WERI-Rb-1 (cell line): ENCODE data around the gene TPM4.

Source experiments
- DNase-seq: peaks from one replicate; pipeline ENCODE4 v3.0.0-alpha.2; 2020
- H3K27ac ChIP-seq: fragments of 250-450 bp; sonication (Bioruptor Pico); 2 replicates; pipeline ENCODE4 v1.5.1; 2020; ENCODE audit warnings: mild to moderate bottlenecking, moderate library complexity
- H3K27me3 ChIP-seq: fragments of 250-450 bp; sonication (Bioruptor Pico); 2 replicates; pipeline ENCODE4 v1.5.1; 2021; ENCODE audit warnings: mild to moderate bottlenecking, low read depth, moderate library complexity; ENCODE audit not compliant: insufficient read depth, severe bottlenecking
- H3K36me3 ChIP-seq: fragments of 250-450 bp; sonication (Bioruptor Pico); 2 replicates; pipeline ENCODE4 v1.5.1; 2020; ENCODE audit warnings: mild to moderate bottlenecking, moderate library complexity
- H3K4me3 ChIP-seq: 2 replicates; pipeline ENCODE4 v1.5.1; 2011; ENCODE audit warnings: low read depth, mild to moderate bottlenecking, control low read depth, low read length
- H3K9me3 ChIP-seq: fragments of 250-450 bp; sonication (Bioruptor Pico); 2 replicates; pipeline ENCODE4 v1.5.1; 2021; ENCODE audit warnings: mild to moderate bottlenecking, moderate library complexity; ENCODE audit not compliant: severe bottlenecking
- TF ChIP-seq, protein P1 (sequence below): IDR thresholded peaks from 2 replicates; pipeline ENCODE4 v1.5.1; 2011; ENCODE audit warnings: low read depth, mild to moderate bottlenecking, control low read depth, inconsistent platforms, low read length

TPM4 gene

DNA sequence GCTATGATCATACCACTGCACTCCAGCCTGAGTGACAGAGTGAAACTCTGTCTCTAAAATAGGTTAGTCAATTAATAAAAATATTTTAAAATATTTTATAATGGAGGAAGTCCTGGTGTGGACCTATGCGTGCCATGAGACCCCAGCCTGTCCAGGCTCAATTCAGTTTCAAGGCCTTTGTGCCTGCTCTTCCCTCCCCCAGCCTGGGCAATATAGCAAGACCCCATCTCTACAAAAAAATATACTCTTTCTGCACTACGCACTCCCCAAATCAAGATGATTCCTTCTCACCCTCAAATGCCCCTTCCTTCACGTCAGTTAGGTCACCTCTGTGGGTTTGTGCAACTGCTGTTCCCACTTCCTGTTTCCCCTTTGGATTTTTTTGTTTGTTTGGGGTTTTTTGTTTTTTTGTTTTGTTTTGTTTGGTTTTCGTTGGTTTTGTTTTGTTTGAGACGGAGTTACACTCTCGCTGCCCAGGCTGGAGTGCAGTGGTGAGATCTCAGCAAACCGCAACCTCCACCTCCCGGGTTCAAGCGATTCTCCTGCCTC lies 65.8 kb downstream of the TPM4 start:
- Histone ChIP-seq H3K9me3 (no peaks in the 10 kb centered on the region), H3K4me3 (no peak overlapping the region), H3K27ac (no peak overlapping the region), H3K36me3 (no peaks in the 10 kb centered on the region), H3K27me3 (no peaks in the 10 kb centered on the region)
- DNase-seq: no peak
- TF ChIP-seq, protein P1, sequence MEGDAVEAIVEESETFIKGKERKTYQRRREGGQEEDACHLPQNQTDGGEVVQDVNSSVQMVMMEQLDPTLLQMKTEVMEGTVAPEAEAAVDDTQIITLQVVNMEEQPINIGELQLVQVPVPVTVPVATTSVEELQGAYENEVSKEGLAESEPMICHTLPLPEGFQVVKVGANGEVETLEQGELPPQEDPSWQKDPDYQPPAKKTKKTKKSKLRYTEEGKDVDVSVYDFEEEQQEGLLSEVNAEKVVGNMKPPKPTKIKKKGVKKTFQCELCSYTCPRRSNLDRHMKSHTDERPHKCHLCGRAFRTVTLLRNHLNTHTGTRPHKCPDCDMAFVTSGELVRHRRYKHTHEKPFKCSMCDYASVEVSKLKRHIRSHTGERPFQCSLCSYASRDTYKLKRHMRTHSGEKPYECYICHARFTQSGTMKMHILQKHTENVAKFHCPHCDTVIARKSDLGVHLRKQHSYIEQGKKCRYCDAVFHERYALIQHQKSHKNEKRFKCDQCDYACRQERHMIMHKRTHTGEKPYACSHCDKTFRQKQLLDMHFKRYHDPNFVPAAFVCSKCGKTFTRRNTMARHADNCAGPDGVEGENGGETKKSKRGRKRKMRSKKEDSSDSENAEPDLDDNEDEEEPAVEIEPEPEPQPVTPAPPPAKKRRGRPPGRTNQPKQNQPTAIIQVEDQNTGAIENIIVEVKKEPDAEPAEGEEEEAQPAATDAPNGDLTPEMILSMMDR: no peak

DNA sequence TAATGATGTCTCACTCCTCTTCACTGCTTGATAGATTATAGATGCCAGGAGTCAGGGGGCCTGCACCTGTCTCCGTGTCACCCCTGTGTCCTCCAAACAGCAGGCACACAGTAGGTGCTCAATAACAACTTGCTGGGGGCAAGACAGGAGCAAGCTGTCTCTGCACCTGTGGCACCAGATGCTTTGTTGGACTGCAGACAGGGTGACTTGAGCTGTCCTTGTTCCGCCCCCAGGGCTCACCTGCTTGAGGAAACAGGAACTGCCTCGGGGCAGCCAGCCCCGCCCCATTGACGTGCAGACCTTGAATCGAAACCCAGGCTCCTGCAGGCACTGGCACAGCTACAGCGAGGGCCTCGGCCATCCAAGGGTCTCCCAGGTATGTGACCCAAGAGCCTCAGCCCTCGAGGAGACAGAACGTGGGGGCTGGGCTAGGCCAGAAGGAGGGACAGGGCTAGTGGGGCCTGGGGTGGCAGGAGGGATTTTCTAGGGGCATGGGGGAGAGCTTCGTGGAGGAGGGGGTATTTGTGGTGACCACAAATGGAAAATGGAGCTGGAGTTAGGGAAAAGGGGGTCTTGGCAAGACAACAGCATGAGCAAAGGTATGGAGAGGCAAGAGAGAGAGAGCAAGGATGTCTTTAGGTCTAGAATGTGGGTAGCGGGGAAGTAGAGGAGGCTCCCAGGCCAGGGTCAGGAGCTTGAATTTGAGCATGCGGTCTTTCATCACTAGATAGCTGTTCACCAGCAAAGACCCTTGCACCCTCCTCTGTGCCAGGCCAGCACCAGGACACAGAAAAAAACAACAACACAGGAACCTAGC lies 67.3 kb downstream of the TPM4 start, which contains the start of gene HSH2D:
HSH2D (plus strand) TSS at position 287 of the 817 bp plus-strand sequence. CDS start 5,066 bp downstream, outside the sequence.
- Histone ChIP-seq H3K27me3 (no peaks in the 10 kb centered on the region), H3K9me3 (no peaks in the 10 kb centered on the region), H3K27ac (no peak within 1 kb of the TSS), H3K36me3 (no peaks in the 10 kb centered on the region), H3K4me3 (no peak within 1 kb of the TSS)
- no peak for DNase-seq
- TF ChIP-seq, protein P1: no peak

DNA sequence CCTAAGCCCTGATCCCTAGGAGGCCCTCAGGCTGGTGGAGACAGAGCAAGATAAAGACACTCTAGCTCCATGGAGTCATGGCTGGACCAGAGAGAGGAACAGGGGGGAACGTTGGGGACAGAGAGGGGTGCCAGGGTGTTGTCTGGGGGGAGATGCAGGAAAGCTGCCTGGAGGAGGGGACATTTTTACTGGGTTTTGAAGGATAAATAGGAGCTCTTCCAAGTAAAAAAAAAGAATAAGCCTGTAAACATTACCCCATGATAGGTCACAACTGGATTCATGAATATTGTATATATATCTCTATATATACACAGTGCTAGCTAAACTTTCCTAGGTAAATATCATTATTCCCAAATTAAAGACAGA lies 67.9 kb downstream of the TPM4 start:
- no peaks in the 10 kb centered on the region for H3K36me3 ChIP-seq
- H3K9me3 ChIP-seq: no peaks in the 10 kb centered on the region
- no peak overlapping the region for H3K4me3 ChIP-seq
- no peaks in the 10 kb centered on the region for H3K27me3 ChIP-seq
- TF ChIP-seq, protein P1: no peak
- H3K27ac ChIP-seq: no peak overlapping the region
- DNase-seq: no peak

DNA sequence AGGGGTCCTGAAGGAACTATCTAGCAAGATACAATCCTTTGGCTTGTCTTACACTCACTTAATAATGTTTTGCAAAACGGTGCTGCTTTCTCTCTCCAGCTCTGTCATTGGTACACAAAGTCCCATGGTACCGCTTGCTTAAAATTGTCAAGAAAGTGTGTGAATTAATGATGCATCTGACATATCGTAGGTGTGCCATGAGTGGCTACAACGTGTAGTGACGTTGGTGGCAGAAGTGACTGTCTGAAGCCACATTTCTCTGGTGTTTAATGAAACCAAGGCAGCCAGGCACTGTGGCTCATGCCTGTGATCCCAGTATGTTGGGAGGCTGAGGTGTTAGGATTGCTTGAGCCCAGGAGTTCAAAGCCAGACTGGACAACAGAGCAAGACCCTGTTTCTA lies 69.8 kb downstream of the TPM4 start:
- TF ChIP-seq, protein P1: no peak
- Histone ChIP-seq H3K9me3 (no peaks in the 10 kb centered on the region), H3K4me3 (no peak overlapping the region), H3K27me3 (no peaks in the 10 kb centered on the region), H3K27ac (no peak overlapping the region), H3K36me3 (no peaks in the 10 kb centered on the region)
- no peak for DNase-seq

DNA sequence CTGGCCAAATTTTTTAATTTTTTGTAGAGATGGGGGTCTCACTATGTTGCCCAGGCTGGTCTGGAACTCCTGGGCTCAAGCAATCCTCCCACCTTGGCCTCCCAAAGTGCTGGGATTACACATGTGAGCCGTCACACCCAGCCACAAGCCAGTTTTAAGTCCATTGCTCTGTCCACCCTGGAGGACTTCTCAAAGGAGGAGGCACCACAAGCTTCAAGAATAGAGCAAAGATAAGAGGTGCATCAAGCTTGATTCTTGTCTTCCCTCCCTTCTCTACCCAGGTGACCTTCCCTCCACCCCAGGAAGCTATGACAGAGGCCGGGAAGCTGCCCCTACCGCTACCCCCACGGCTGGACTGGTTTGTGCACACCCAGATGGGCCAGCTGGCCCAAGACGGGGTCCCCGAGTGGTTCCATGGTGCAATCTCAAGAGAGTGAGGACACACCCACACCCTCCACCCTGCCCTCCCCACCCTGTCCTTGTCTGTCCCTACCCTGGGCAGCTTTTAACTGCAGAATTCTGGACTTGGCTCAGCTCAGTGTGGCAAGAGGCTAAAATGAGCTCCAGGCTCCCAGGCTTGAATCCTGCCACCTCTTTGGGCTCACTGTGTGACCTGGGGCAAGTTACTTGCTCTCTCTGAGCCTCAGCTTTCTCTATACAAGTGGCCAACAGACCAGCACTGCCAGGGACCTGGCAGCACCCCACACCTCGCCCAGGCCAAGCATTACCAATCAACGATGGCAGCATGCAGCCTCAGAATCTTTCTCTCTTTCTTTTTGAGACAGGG lies 72.3 kb downstream of the TPM4 start:
- TF ChIP-seq, protein P1: no peak
- H3K36me3 ChIP-seq: no peaks in the 10 kb centered on the region
- H3K9me3 ChIP-seq: no peaks in the 10 kb centered on the region
- no peaks in the 10 kb centered on the region for H3K27me3 ChIP-seq
- DNase-seq: no peak
- H3K27ac ChIP-seq: no peak overlapping the region
- H3K4me3 ChIP-seq: no peak overlapping the region
